22Rv1 (cell line): Measurements from ENCODE around the gene PTPRC.

Source experiments
- ZFX ChIP-seq: fragments of 450-650 bp; IDR thresholded peaks from 2 replicates; pipeline ENCODE4 v1.6.1; 2017; ENCODE audit warnings: antibody characterized with exemption, borderline replicate concordance
- TF ChIP-seq, protein P1 (sequence below): fragments of 450-650 bp; IDR thresholded peaks from 2 replicates; pipeline ENCODE4 v1.5.1; 2017; ENCODE audit warnings: mild to moderate bottlenecking

GRCh38 chr1:198751741-198752140, 112.9 kb downstream of the PTPRC start:
- TF ChIP-seq, protein P1, sequence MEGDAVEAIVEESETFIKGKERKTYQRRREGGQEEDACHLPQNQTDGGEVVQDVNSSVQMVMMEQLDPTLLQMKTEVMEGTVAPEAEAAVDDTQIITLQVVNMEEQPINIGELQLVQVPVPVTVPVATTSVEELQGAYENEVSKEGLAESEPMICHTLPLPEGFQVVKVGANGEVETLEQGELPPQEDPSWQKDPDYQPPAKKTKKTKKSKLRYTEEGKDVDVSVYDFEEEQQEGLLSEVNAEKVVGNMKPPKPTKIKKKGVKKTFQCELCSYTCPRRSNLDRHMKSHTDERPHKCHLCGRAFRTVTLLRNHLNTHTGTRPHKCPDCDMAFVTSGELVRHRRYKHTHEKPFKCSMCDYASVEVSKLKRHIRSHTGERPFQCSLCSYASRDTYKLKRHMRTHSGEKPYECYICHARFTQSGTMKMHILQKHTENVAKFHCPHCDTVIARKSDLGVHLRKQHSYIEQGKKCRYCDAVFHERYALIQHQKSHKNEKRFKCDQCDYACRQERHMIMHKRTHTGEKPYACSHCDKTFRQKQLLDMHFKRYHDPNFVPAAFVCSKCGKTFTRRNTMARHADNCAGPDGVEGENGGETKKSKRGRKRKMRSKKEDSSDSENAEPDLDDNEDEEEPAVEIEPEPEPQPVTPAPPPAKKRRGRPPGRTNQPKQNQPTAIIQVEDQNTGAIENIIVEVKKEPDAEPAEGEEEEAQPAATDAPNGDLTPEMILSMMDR: no peak
- TF ChIP-seq ZFX: no peak
